Measurements from ENCODE around the gene SYNGAP1. TPM values are rescaled to one million over a fixed set of nuclear protein-coding genes. Genes with fewer than 3 reads are reported as not detected.

SYNGAP1 gene
- polyA plus RNA-seq, 2 of the 4 experiments (the other 2 are of a cell fraction) = 2.2 to 10.8 TPM

GRCh38 chr6:33430991-33431879, 11.4 kb downstream of the SYNGAP1 start:
- ChIA-PET POLR2A (interaction anchor here (0.7 to 2.7 kb wide), 3 partner anchors 11 to 190 kb away, joined by 3 to 11 read pairs (median 3); partner anchors contain the start of genes ITPR3 and ZBTB9), CTCF (interaction anchor here (0.6 kb wide), 1 partner anchor 33 kb away, joined by 3 read pairs; no protein-coding TSS in a partner anchor)
- Histone ChIP-seq H3K4me3 (peak overlapping the region; percentile 12; the same call in 2 of the 3 replicates), H3K27ac (peak overlapping the region; percentile 38 to 80; a peak in 4 of 6 replicates), H3K4me1 (peaks cover 39% of the 10 kb centered on the region), H3K4me2 (peak overlapping the region; percentile 68), H3K9me3 (no peaks in the 10 kb centered on the region)
- DNase-seq (ENCODE audit: low read depth in 1 of 2, low spot score in 1 of 2) (peak; percentile 62 to 81), FAIRE-seq (no peak), ATAC-seq (peak in 1 of 2 experiments; percentile 71; a peak in 3 of 6 replicates)
- no peak for TF ChIP-seq HDAC2 (IDR thresholded peaks at IDR 0.05)
- TF ChIP-seq SREBF2 (IDR thresholded peaks at IDR 0.05) = no peak
- no peak for TF ChIP-seq BHLHE40 (IDR thresholded peaks at IDR 0.05; ENCODE audit: low read depth, low read length)
- no peak for TF ChIP-seq E2F6 (IDR thresholded peaks at IDR 0.05; ENCODE audit: borderline replicate concordance, low read depth)
- TF ChIP-seq SMC3 (IDR thresholded peaks at IDR 0.05) = no peak
- TF ChIP-seq ZSCAN20 (CRISPR knock-in tag; IDR thresholded peaks at IDR 0.05) = no peak
- no peak for TF ChIP-seq HOXB5 (CRISPR knock-in tag; IDR thresholded peaks at IDR 0.05)
- TF ChIP-seq RAD21 (conservative IDR thresholded peaks at IDR 0.05 in 1 of 2, IDR thresholded peaks at IDR 0.05 in 1 of 2) = no peak
- no peak for TF ChIP-seq PBX3 (IDR thresholded peaks at IDR 0.05)
- WGBS (ENCODE audit: missing lambda C conversion rate) = 13% methylated on average over 7 of the region's 12 CpGs

- 80% methylated on average over 2 of the region's 12 CpGs for WGBS (ENCODE audit: missing lambda C conversion rate)
- ATAC-seq = no peak
- H3K4me1 ChIP-seq = peaks cover 33% of the 10 kb centered on the region
Measured at GRCh38 chr6:33431880-33432541, 12.1 kb downstream of the SYNGAP1 start.

More at GRCh38 chr6:33431880-33432541, 12.1 kb downstream of the SYNGAP1 start:
- TF ChIP-seq PHF8 (IDR thresholded peaks at IDR 0.05; ENCODE audit: borderline replicate concordance, low read depth) (no peak), MYC (IDR thresholded peaks at IDR 0.05; ENCODE audit: borderline replicate concordance, low read length) (no peak), JUN (IDR thresholded peaks at IDR 0.05) (no peak), MAX (IDR thresholded peaks at IDR 0.05) (no peak), CBX2 (IDR thresholded peaks at IDR 0.05; ENCODE audit: borderline replicate concordance, low read depth) (no peak), ZC3H11A (IDR thresholded peaks at IDR 0.05) (no peak), NFE2L2 (conservative IDR thresholded peaks at IDR 0.05; ENCODE audit: low read length) (no peak), RNF2 (IDR thresholded peaks at IDR 0.05; ENCODE audit: borderline replicate concordance, low read depth) (no peak), BHLHE40 (IDR thresholded peaks at IDR 0.05; ENCODE audit: low read depth, low read length) (no peak), POLR2A (IDR thresholded peaks at IDR 0.05; ENCODE audit: low read length) (no peak), USF2 (IDR thresholded peaks at IDR 0.05) (no peak), JUNB (IDR thresholded peaks at IDR 0.05) (no peak), SREBF2 (IDR thresholded peaks at IDR 0.05) (no peak), HES2 (IDR thresholded peaks at IDR 0.05) (no peak), EP300 (IDR thresholded peaks at IDR 0.05) (no peak), TFCP2L1 (CRISPR knock-in tag; IDR thresholded peaks at IDR 0.05) (no peak), CBX8 (IDR thresholded peaks at IDR 0.05) (no peak), RCOR1 (IDR thresholded peaks at IDR 0.05; ENCODE audit: low read depth, low read length) (no peak)
- peak overlapping the region; percentile 68 for H3K4me2 ChIP-seq
- no peaks in the 10 kb centered on the region for H3K9me3 ChIP-seq
- POLR2A ChIA-PET = no interaction called here
- CTCF ChIA-PET = no interaction called here
- H3K27ac ChIP-seq = peak overlapping the region in 1 of 2 experiments; percentile 80; a peak in 3 of 6 replicates
- FAIRE-seq (no peak), DNase-seq (ENCODE audit: low read depth in 1 of 2, low spot score in 1 of 2) (no peak)
- H3K4me3 ChIP-seq = no peak overlapping the region
